PC-9 (cell line): ENCODE data around the gene GPC5.

Experiments
- CTCF ChIP-seq: fragments of 200-600 bp; sonication (generic); conservative IDR thresholded peaks from 2 replicates; pipeline ENCODE4 v1.6.1; 2017; ENCODE audit warnings: mixed run types, antibody characterized with exemption, mild to moderate bottlenecking, moderate library complexity
- EZH2 ChIP-seq: fragments of 200-600 bp; sonication (generic); IDR thresholded peaks from 2 replicates; pipeline ENCODE4 v1.8.0; 2017; ENCODE audit warnings: antibody characterized with exemption, low read depth

GRCh38 chr13:91710733-91711132, 312.3 kb downstream of the GPC5 start:
- no peak for TF ChIP-seq CTCF
- TF ChIP-seq EZH2: no peak
